GM23248 (cell line): ENCODE measurements around the gene MNAT1.

Experiments used
- EZH2 ChIP-seq: fragments of 200-600 bp; sonication (generic); IDR thresholded peaks from 2 replicates; pipeline ENCODE4 v1.6.1; 2018; ENCODE audit warnings: antibody characterized with exemption, mild to moderate bottlenecking; ENCODE audit not compliant: insufficient read depth, poor library complexity, severe bottlenecking
- EZH2phosphoT487 ChIP-seq: fragments of 200-600 bp; sonication (generic); IDR thresholded peaks from 2 replicates; pipeline ENCODE4 v1.6.1; 2018; ENCODE audit warnings: antibody characterized with exemption, moderate library complexity, mild to moderate bottlenecking, low read depth; ENCODE audit not compliant: insufficient read depth

DNA sequence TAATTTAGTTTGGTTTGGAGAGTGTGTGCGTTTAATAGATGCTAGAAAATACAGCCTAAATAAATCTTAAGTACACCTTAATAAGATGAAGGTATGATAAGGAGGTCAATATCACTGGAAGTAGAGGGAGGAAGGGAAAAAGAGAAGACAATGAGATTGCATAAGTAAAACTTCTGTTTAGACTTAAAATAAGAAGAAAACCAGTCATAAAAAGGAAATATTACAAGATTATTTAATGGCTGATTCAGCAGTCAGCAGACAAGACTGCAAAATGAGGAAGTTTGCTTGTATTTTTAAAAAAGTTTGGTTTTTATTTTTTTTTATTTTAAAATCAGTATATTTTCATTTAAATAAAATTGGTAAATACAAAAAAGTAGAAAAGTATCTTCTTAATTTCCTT lies 249.6 kb downstream of the MNAT1 start:
- TF ChIP-seq EZH2phosphoT487 (no peak), EZH2 (no peak)
